ENCODE measurements around the gene FLRT3.

DNA sequence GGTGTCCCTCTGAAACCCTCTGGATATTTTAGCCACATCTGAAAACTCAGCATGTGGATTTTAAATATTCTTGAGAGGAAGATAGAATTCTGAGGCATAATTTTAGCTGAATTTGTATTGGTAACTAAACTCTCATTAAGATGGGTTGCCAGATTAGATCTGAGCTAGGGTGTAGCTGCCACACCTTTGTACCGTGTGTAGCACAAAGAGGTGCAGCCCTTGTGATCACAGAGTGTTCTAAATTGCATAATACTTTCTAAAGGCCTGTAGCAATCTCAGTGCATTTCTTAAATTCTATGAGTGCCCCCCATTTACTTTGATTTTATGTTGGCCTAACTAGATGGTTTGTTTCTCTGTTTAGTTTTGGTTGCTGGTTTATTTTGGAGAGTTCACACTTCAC lies 53.0 kb downstream of the FLRT3 start:
- TF ChIP-seq, protein P1, sequence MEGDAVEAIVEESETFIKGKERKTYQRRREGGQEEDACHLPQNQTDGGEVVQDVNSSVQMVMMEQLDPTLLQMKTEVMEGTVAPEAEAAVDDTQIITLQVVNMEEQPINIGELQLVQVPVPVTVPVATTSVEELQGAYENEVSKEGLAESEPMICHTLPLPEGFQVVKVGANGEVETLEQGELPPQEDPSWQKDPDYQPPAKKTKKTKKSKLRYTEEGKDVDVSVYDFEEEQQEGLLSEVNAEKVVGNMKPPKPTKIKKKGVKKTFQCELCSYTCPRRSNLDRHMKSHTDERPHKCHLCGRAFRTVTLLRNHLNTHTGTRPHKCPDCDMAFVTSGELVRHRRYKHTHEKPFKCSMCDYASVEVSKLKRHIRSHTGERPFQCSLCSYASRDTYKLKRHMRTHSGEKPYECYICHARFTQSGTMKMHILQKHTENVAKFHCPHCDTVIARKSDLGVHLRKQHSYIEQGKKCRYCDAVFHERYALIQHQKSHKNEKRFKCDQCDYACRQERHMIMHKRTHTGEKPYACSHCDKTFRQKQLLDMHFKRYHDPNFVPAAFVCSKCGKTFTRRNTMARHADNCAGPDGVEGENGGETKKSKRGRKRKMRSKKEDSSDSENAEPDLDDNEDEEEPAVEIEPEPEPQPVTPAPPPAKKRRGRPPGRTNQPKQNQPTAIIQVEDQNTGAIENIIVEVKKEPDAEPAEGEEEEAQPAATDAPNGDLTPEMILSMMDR (IDR thresholded peaks at IDR 0.05; ENCODE audit: insufficient read depth, low read depth, low read length): no peak
- TF ChIP-seq EZH2 (IDR thresholded peaks at IDR 0.05; ENCODE audit: insufficient read depth, low read length): no peak
